Activated CD8-positive, alpha-beta memory T cell treated with anti-CD3 and anti-CD28 coated beads for 1 hour (primary cell): ENCODE measurements around the gene GPHA2.
A peak's percentile ranks its signal among the peaks of the same experiment; 100 is the strongest.
"Not testable (repeated sequence)": the region's sequence is repeated elsewhere in the genome, so short reads cannot be mapped to it uniquely, and the experiment has no call there.

ENCODE experiments used
- DNase-seq, 2 donors: peaks; one replicate each; pipeline ENCODE4 v3.0.0-alpha.2; 2020; ENCODE audit warnings: low read depth in 1 of 2; ENCODE audit errors: extremely low read depth in 1 of 2

Gene GPHA2

GRCh38 chr11:64935359-64936081 is at the start of gene GPHA2:
Gene GPHA2, minus strand, starts transcription at chr11:64935893. Its CDS starts 433 bp downstream, at chr11:64935460.
- no peak for DNase-seq

- DNase-seq, result not testable (repeated sequence)
Measured at GRCh38 chr11:64983339-64983738, 47.6 kb upstream of the GPHA2 start.

GRCh38 chr11:64976651-64977050 is 41.0 kb upstream of the GPHA2 start:
- no peak for DNase-seq

GRCh38 chr11:64974124-64974523 is 38.4 kb upstream of the GPHA2 start:
- DNase-seq, result no peak

GRCh38 chr11:64971421-64972233 is 35.9 kb upstream of the GPHA2 start, which contains the start of gene MAJIN:
Gene MAJIN, minus strand, starts transcription at chr11:64972108. Its CDS starts 12,703 bp downstream, at chr11:64959405.
- peak; percentile 61 to 85 for DNase-seq

- no peak for DNase-seq
Measured at GRCh38 chr11:64970731-64971151, 35.0 kb upstream of the GPHA2 start.

- no peak for DNase-seq
Measured at GRCh38 chr11:64969209-64969608, 33.5 kb upstream of the GPHA2 start.

GRCh38 chr11:64967375-64967774 is 31.7 kb upstream of the GPHA2 start:
- no peak for DNase-seq

GRCh38 chr11:64963072-64963631 is 27.5 kb upstream of the GPHA2 start:
- DNase-seq, result no peak

- DNase-seq, result no peak
Measured at GRCh38 chr11:64960719-64961118, 25.0 kb upstream of the GPHA2 start.

- DNase-seq, result no peak
Measured at GRCh38 chr11:64959498-64959897, 23.8 kb upstream of the GPHA2 start.

- DNase-seq, result no peak
Measured at GRCh38 chr11:64954201-64954600, 18.5 kb upstream of the GPHA2 start.

GRCh38 chr11:64951529-64951928 is 15.8 kb upstream of the GPHA2 start:
- DNase-seq, result no peak

- no peak for DNase-seq
Measured at GRCh38 chr11:64947208-64947814, 11.6 kb upstream of the GPHA2 start.

- no peak for DNase-seq
Measured at GRCh38 chr11:64936539-64936938, 846 bp upstream of the GPHA2 start.

GRCh38 chr11:64934682-64935358 is 873 bp downstream of the GPHA2 start:
- no peak for DNase-seq

- DNase-seq, result no peak
Measured at GRCh38 chr11:64933935-64934681, 1.6 kb downstream of the GPHA2 start.

GRCh38 chr11:64933213-64933934 is 2.3 kb downstream of the GPHA2 start:
- DNase-seq, result no peak

GRCh38 chr11:64932324-64932723 is 3.4 kb downstream of the GPHA2 start:
- DNase-seq, result no peak
